DMS114 treated with DMSO at 0.1 percent for 48 hours (cell line): ENCODE measurements around the gene FLCN.

Source experiments
- DNase-seq: peaks from one replicate; lab custom pipeline; 2025; ENCODE audit not compliant: unreplicated experiment; lab: John Stamatoyannopoulos, UW

FLCN gene

GRCh38 chr17:17169396-17169795 lies 67.6 kb downstream of the FLCN start:
- DNase-seq, result no peak

GRCh38 chr17:17168401-17168800 lies 68.6 kb downstream of the FLCN start:
- DNase-seq, result no peak

- DNase-seq, result no peak
Observed at GRCh38 chr17:17167986-17168385, 69.0 kb downstream of the FLCN start.

GRCh38 chr17:17167356-17167755 lies 69.6 kb downstream of the FLCN start:
- DNase-seq, result no peak

GRCh38 chr17:17166446-17166845 lies 70.5 kb downstream of the FLCN start:
- DNase-seq, result no peak

GRCh38 chr17:17165666-17166308 lies 71.2 kb downstream of the FLCN start:
- DNase-seq, result no peak

GRCh38 chr17:17164676-17165075 lies 72.3 kb downstream of the FLCN start:
- no peak for DNase-seq

- DNase-seq, result no peak
Observed at GRCh38 chr17:17164156-17164555, 72.8 kb downstream of the FLCN start.
